Middle frontal gyrus (tissue), 1 donor: ENCODE results near the gene PHACTR3.

Experiments
- DNase-seq: peaks from one replicate; pipeline ENCODE4 v3.0.0-alpha.2; 2015; ENCODE audit warnings: low spot score; ENCODE audit errors: extremely low spot score

The PHACTR3 gene

DNA sequence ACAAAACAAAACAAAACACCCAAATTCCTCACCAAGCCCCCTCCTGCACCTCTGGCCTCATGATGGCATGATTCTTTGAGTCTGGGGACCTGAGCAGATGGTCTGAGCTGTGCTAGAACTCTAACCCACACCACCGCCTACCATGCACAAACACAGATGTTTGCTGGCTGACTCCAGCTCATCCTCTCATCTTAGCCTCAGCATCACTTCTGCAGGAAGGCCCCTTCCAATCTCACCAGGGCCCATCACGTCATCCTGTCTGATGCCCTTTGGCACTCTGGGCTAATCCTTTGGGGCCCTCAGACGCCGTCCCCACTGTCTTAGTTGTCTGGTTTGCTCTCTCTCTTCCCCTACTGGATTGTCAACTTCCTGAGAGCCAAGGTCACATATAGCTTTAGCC lies 85.8 kb downstream of the PHACTR3 start:
- no peak for DNase-seq

DNA sequence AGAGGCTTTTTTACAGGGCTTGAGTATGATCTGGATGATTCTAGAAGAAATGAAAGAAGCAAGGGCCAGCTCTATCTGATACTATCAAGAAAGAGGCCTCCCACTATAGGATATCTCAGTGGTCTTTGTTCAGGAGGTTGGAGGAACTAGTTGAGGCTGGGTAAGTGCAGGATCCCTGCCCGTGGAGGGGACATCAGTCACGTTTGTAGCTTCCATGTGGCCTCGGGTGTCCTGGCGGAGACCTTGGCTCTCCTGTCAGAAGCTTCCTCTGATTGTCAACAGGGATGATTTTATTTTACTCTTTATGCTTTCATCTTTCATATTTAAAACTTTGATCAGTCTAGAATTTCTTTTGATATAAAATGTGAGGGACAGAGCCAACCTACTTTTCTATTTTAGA lies 86.6 kb downstream of the PHACTR3 start:
- DNase-seq, result no peak

DNA sequence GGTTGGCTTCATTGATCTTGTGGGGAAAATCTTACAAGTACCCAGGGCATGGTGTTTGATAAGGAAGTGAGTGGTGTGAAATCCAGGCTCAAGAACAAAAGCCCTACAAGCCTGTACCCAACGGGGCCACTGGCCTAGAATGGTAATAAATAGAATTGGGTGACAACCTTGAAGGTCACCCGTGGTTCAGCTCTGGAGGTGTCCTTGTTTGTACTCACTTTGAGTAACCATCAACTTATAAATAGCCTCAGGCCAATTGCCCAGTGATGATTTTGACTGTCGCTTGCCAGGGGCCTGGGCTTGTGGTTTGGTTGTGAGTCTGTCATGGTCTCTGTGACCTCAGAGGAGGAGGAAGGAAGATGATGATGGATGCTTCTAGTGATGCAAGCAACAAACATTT lies 87.8 kb downstream of the PHACTR3 start:
- DNase-seq, result no peak

DNA sequence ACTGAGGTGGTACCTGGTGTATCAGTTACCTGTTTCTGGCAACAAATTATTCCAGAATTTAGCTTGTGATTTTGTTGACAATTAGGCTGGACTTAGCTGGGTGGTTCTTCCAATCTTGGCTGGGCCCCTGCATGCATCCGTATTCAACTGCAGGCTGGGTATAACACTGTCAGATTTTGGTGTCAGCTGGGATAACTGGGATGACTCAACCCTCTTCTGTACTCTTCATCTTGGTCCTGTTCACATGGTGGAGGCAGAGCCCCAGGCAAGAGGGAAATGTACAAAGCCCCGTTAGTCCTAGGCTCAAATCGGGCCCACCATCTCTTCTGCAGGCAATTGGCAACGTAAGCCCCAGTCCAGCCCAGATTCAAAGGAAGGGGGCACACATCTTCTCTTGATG lies 89.2 kb downstream of the PHACTR3 start:
- no peak for DNase-seq

DNA sequence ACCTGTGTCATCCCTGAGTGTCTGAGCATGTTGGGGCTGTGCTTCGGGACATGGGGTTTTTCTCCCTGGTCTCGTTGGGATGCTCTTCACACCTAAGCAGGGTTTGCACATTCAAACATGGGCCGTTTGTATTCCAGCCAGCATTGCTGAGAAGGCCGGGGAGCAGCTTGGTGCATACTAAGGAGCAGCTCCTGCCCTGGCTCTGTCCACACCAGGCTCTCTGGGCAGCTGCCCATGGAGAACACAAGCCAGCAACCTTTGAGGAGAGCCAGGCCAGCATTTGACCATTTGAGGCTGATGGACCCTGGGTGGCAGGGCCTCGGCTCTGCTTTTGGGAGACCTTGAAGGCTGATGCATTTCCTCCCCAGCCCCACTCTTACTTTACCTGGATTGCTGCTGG lies 92.1 kb downstream of the PHACTR3 start:
- no peak for DNase-seq

DNA sequence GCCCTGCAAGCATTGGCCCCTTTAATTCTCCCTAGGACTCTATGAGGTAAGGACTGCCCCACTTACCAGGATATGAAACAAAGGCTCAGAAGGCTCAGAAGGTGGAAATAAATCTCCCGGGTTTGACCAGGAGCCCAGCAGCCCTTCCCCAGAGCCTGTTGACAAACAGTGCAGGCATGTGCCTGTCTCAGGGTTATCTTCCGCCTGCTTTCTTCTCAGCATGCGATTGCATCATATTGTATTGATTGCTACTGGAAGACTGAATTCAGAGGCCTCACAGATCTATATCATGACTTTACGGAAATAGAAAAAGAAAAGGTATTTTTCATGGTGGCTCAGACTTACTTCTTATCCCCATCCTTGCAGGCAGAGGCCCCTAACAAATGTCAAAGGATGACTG lies 92.7 kb downstream of the PHACTR3 start:
- DNase-seq, result no peak

DNA sequence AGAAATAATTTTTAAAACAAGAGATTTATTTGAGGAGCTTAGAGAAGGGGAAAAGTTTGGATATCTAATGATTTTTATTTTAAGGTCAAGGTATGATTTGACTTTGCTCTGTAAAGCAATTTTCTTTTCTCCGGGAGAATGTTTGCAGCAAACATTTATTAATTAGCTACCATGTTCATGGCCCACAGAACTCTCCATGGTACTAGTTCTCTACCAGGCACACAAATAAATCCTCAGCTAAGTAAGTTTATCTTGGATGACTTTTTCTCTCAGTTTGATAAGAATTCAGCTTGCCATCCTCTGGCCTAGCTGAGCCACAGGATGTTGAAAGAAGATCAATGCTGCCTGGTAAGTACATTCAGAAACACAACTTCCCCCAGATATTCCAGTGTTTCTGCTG lies 94.3 kb downstream of the PHACTR3 start:
- DNase-seq, result no peak

DNA sequence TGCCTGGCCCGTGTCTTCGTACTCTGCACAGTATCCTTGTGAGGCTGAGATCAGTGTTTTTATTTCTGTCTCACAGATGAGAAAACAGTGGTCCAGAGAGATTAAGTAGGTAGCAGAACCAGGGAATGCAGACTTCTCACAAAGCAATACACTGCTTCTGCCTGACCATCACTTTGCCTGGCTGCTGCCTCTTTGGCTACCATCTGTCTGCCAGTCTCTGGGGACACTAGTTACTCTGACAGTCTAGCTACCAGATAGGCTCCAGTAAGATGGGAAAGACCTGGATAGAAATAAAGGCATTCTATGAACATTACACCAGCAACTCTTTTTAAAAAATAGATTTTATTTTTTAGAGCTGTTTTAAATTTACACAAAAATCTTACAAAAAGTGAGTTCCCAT lies 96.9 kb downstream of the PHACTR3 start:
- no peak for DNase-seq

DNA sequence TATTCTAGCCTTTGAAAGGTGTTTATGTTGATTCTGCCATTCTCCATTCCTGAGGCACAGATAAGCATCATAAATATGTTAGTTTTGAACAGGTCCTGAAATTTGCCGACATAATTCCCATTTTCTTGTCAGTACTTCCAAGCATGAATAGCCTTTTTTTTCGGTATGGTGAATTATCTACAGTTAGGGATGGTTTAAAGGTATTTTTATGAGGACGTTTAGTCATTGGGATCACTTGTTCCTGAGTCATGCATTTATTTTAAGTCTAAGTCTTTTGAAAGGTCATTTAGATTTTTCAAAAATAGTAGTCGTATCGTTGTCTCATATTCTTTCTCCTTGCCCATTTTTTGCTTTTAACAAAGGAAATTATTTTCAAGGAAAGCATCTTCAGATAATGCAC lies 98.7 kb downstream of the PHACTR3 start:
- no peak for DNase-seq

DNA sequence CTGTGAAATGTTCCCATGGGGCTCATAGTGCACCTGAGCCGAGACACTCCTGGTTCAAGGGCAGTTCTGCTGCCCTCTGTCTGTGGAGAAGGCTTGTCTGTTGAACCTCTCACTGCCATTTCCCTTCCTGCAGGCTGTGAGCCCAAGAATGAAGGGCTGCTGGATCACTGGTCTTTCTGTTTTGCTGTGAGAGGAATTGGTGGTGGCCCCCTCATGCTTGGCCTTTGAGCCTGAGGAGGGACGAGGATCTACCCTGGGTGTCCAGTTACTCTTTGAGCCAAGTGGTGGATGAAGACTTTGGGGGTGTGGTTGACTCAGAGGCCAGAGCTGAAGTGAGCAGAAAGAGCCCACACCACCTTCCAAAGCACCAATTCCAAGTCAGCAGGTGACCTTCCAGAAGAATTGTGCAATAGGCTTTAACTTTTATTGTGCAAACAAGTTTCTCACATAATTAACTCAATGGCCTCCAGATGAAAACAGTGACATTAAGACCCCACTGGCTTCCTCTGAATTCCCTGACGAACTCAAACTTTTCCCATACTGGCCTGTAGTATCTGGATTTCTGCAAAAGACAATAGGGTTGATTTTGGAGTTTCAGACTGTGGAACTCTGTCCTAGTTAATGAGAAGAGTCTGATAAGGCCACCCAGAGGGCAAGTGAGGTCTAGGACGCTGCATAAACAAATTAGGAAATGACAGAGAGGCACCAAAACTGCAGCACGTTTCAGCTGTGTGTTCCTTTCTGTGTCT lies 101.5 kb downstream of the PHACTR3 start:
- no peak for DNase-seq

DNA sequence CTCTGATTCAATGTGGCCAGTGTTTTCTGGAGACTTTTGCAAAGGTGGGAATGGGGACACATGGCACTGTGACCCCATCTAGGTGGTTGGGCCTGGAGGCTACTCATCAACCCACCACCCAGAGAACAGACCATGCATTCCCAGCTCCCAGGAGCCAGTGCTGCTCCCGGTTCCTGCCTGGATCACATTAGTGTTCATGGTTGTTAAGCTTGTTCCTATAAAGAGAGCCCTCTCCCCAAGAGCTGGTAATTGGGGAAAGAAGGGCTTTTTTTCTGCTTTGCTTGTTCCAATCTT lies 102.0 kb downstream of the PHACTR3 start:
- no peak for DNase-seq

DNA sequence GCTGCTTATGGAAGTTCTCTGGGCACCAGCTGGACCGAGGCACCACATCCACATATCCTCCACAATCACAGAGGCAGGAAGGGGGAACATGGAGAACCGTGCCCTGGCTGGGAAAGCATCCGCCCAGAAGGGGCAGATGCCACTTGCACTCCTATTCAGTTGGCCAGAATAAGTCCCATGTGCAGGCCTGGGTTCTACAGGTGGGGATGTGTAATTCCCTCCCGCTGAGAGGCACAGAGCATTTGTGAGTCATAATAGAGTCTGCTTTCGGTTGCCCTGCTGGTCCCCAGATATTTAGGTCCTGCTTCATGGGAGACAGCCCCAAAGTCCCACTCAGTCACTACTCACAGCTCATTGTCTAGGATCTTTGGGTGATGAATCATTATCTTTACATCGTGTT lies 104.0 kb downstream of the PHACTR3 start:
- no peak for DNase-seq

DNA sequence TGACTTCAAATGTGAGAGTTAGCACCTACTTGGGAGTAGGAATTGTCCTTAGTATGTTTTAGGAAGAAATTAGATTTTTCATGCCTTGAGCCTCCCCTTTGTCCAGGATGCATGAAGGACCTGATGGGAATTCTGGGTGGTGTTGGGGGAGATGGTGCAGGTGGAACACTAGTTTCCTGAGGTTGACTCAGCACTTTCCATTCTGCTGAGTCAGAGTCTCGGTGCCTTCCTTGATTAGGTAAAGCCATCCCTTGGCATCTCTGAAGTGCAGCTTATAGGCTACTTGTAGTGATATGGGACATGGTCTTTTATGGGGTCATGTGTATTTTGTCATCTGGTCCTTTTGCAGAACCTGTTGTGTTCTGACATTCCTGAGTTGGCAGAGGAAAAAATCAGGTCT lies 105.3 kb downstream of the PHACTR3 start:
- DNase-seq, result no peak

DNA sequence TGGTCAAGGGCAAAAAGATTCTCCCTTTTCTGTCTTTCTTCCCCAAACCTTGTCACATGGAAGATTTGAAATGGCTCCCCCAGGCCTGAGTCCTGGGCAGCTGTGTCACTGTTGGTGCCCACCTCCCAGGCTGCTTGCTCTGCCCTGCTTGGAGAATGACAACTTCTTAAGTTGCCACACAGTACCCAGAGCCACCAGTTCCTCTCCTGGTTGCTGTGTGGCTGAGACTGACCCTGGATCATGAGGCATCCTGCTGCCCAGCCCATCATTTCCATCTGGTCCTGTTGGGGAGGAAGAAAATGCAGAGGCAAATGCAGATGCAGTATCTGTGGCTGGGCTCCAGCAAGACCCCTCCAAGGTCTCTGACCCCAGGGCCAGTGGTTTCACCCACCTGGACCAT lies 113.7 kb downstream of the PHACTR3 start:
- DNase-seq, result no peak

DNA sequence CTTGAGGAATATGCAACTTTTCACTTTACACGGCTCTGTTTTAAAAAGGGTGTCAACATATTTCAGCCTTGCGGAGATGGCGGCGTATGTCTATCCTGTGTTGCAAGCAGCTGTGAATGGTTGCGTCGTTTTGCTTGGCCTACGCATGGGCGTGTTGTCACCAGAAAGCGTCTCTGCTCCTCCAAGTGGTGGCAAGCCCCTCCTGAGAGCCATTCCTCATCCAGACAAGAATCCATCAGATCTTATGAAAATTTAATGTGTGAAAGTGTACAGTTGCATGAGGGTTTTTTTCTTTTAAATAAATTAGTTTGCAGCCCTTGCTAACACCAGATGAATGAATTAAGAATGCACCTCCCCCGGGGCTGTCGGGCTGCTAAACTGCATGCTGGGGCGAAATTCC lies 114.4 kb downstream of the PHACTR3 start:
- no peak for DNase-seq

DNA sequence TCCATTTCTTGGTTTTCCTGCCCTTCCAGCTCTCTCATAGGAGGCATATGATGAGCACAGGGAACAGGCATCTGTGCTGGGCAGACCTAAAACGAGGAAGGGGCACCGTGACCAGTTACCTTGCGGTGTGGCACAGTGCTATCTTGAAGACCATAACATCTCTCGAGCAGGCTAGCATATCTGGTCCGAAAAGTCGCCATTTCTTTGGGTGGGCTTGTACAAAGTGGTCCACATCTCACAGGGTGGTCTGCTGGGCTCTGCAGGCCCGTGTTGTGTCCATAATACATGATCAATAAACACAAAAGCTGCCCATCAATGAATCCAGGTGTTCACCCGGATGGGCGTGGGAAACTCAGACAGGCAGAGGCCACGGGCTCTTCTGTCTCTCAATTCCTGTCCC lies 115.7 kb downstream of the PHACTR3 start:
- DNase-seq, result no peak

DNA sequence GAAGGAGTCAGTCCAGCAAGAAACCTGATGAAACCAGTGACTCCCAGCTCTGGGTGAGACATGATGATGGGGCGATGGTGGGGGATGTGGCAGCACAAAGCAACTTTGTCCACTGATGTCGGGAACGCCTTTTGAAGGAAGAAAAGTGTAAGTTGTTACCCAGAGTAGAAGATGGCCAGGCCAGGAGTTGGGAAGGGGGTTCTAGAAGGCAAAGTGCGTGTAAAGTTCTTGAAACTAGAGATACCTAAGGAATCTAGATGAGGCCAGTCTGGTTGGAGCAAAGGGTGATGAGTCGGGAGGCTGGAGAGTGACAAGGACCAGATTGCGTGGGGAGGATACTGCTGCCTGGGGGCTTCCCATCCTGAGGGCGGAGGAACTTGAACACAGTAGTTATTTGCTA lies 117.0 kb downstream of the PHACTR3 start:
- DNase-seq, result no peak

DNA sequence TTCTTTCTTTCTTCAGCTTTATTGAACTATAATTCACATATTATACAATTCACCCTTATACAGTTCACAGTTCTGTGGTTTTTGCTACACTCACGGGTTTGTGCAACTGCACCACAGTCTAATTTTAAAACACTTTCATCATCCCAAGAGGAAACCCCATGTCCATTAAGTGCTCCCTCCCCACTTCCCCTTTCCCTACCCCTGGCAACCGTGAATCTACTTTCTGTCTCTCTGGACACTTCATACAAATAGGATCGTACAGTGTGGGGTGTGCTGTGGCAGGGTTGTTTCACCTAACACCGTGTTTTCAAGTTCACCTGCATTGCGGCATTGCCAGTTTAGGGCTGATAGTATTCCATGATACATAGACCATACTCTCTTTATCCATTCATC lies 118.8 kb downstream of the PHACTR3 start:
- no peak for DNase-seq

DNA sequence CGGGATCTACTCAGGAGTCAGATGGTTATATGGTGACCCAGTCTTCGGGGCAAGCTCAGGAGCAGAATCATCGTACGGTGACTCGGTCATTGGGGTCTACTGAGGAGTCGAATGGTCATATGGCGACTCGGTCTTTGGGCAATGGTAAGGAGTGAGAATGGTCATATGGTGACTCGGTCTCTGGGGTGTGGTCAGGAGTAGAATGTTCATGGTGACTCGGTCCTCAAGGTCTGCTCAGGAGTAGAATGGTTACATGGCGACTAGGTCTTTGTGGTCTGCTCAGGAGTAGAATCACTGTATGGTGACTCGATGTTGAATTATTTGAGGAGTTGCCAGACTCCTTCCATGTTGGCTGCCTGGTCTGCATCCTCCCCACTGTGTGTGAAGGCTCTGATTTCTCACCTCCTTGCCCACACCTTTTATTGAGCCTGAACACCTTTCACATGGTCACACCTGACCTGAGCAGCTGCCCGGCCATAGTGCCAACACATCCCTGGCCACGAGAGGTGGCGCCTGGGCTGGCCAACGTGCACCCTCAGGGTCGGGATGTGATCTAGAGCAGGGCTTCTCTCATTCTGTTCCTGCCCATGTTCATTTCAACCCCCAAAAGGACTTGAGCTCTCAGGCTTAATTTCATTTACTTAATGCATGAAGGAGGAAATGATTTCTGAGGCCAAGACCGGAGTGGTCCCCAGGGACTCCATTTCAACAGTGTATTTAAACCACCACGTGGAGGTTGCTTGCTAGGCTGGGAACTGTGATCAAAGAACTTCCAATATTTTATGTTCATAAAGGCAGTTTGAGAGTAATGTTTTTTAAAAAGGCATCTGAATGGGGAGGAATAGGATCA lies 119.5 kb downstream of the PHACTR3 start:
- DNase-seq, result no peak

DNA sequence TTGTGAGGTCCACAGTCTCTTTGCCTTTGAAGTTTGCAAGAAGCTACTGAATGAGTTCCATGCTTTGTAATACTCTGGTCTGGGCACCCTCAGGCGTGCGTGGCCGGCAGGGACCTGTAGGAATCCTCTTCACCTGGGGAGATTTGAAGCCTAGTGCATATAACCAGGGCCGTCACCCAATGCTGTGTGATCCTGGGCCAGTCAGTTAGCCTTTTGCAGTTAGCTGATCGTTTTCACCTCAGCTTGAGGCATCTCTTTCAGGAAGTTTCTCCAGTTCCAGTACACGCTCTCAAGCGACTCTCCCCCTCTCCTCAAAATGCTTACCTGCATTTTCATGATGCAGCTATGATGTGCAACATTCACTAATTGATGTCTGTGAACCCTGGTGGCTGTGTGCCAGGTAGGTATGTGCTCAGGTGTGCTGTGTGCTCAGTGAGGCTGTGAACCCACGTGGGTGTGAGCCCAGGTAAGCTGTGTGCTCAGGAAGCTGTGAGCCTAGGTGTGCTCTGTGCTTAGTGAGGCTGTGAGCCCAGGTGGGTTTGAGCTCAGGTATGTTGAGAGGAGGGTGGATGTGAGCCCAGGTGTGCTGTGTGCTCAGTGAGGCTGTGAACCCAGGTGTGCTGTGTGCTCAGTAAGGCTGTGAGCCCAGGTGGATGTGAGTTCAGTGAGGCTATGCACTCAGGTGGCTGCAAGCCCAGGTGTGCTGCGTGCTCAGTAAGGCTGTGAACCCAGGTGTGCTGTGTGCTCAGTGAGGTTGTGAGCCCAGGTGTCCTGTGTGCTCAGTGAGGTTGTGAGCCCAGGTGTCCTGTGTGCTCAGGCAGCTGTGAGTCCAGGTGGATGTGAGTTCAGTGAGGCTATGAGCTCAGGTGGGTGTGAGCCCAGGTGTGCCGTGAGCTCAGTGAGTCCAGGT lies 120.4 kb downstream of the PHACTR3 start:
- DNase-seq, result no peak

DNA sequence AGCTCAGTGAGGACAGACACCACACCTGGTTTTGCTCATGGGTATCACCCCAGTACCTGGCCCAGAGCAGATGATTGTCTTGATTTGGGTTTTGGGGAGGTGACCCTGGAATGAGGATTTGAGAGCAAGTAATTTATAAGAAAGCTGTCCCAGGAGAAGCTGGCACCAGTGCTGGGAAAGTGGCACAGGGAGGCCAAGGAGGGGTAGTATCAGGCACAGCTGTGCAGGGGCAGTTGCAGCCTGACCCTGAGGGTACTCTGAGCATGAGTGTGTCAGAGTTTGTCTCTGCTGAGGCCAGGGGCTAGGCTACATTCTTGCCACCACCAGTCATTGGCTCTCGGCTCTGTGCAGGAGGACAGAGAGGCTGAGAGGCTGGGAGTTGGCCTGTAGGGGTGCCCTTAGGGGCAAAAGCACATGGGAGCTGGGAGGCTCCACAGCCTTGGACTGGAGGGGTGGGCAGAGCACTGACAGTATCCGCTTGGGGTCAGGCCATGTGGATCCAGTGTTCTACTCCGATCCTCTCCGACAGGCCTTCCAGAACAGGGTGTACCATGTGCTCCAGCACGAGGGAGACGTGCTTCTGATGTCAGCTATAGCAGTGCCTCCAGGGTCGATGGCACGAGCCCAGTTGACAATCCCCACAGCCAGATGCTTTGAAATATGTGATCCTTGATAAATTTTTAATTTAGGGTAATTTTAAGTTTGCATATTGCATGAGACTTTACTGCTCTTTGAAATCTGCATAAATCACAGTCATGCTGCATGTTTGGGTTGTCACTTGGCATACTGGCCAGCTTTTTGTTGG lies 121.3 kb downstream of the PHACTR3 start:
- DNase-seq, result no peak
